ENCODE data around the gene NR2F2.

Gene NR2F2

GRCh38 chr15:96306321-96306720 lies 24.2 kb upstream of the NR2F2 start:
- H3K4me1 Mint-ChIP-seq, result no peaks in the 10 kb centered on the region
- DNase-seq (ENCODE audit: low spot score in 2 of 2), result no peak
- H3K27ac Mint-ChIP-seq (ENCODE audit: low read depth), result no peak overlapping the region
- no peak overlapping the region for H3K4me3 Mint-ChIP-seq
- H3K27me3 Mint-ChIP-seq, result peaks cover 14% of the 10 kb centered on the region
- H3K9me3 Mint-ChIP-seq, result no peaks in the 10 kb centered on the region
- ATAC-seq (replicated peaks; ENCODE audit: extremely low read depth, poor library complexity, severe bottlenecking), result no peak
- no peaks in the 10 kb centered on the region for H3K36me3 Mint-ChIP-seq (ENCODE audit: insufficient read depth)

- Mint-ChIP-seq H3K4me1 (no peaks in the 10 kb centered on the region), H3K27me3 (peaks cover 24% of the 10 kb centered on the region), H3K4me3 (no peak overlapping the region), H3K9me3 (no peaks in the 10 kb centered on the region), H3K27ac (ENCODE audit: low read depth) (no peak overlapping the region), H3K36me3 (ENCODE audit: insufficient read depth) (no peaks in the 10 kb centered on the region)
- DNase-seq (ENCODE audit: low spot score in 2 of 2) (no peak), ATAC-seq (replicated peaks; ENCODE audit: extremely low read depth, poor library complexity, severe bottlenecking) (no peak)
Measured at GRCh38 chr15:96307856-96308394, 22.6 kb upstream of the NR2F2 start.

- H3K9me3 Mint-ChIP-seq, result no peaks in the 10 kb centered on the region
- H3K4me1 Mint-ChIP-seq, result no peaks in the 10 kb centered on the region
- H3K36me3 Mint-ChIP-seq (ENCODE audit: insufficient read depth), result no peaks in the 10 kb centered on the region
- H3K27me3 Mint-ChIP-seq, result peaks cover 33% of the 10 kb centered on the region
- no peak for DNase-seq (ENCODE audit: low spot score in 2 of 2)
- no peak overlapping the region for H3K4me3 Mint-ChIP-seq
- ATAC-seq (replicated peaks; ENCODE audit: extremely low read depth, poor library complexity, severe bottlenecking), result no peak
- H3K27ac Mint-ChIP-seq (ENCODE audit: low read depth), result no peak overlapping the region
Measured at GRCh38 chr15:96309143-96309660, 21.3 kb upstream of the NR2F2 start.

- H3K27ac Mint-ChIP-seq (ENCODE audit: low read depth), result no peak overlapping the region
- H3K4me3 Mint-ChIP-seq, result no peak overlapping the region
- no peak for DNase-seq (ENCODE audit: low spot score in 2 of 2)
- H3K36me3 Mint-ChIP-seq (ENCODE audit: insufficient read depth), result no peaks in the 10 kb centered on the region
- ATAC-seq (replicated peaks; ENCODE audit: extremely low read depth, poor library complexity, severe bottlenecking), result no peak
- H3K9me3 Mint-ChIP-seq, result no peaks in the 10 kb centered on the region
- peaks cover 45% of the 10 kb centered on the region for H3K27me3 Mint-ChIP-seq
- no peaks in the 10 kb centered on the region for H3K4me1 Mint-ChIP-seq
Measured at GRCh38 chr15:96311256-96311955, 19.1 kb upstream of the NR2F2 start.

- no peak overlapping the region for H3K4me3 Mint-ChIP-seq
- no peaks in the 10 kb centered on the region for H3K4me1 Mint-ChIP-seq
- H3K27me3 Mint-ChIP-seq, result peaks cover 51% of the 10 kb centered on the region
- no peaks in the 10 kb centered on the region for H3K36me3 Mint-ChIP-seq (ENCODE audit: insufficient read depth)
- ATAC-seq (replicated peaks; ENCODE audit: extremely low read depth, poor library complexity, severe bottlenecking), result no peak
- no peak overlapping the region for H3K27ac Mint-ChIP-seq (ENCODE audit: low read depth)
- DNase-seq (ENCODE audit: low spot score in 2 of 2), result no peak
- H3K9me3 Mint-ChIP-seq, result no peaks in the 10 kb centered on the region
Measured at GRCh38 chr15:96311956-96312294, 18.6 kb upstream of the NR2F2 start.

- ATAC-seq (replicated peaks; ENCODE audit: extremely low read depth, poor library complexity, severe bottlenecking) (no peak), DNase-seq (ENCODE audit: low spot score in 2 of 2) (no peak)
- Mint-ChIP-seq H3K9me3 (no peaks in the 10 kb centered on the region), H3K27me3 (peaks cover 59% of the 10 kb centered on the region), H3K4me1 (no peaks in the 10 kb centered on the region), H3K27ac (ENCODE audit: low read depth) (no peak overlapping the region), H3K4me3 (no peak overlapping the region), H3K36me3 (ENCODE audit: insufficient read depth) (no peaks in the 10 kb centered on the region)
Measured at GRCh38 chr15:96312641-96313335, 17.7 kb upstream of the NR2F2 start.

GRCh38 chr15:96314518-96314917 lies 16.0 kb upstream of the NR2F2 start:
- no peaks in the 10 kb centered on the region for H3K36me3 Mint-ChIP-seq (ENCODE audit: insufficient read depth)
- ATAC-seq (replicated peaks; ENCODE audit: extremely low read depth, poor library complexity, severe bottlenecking) (no peak), DNase-seq (ENCODE audit: low spot score in 2 of 2) (no peak)
- H3K27me3 Mint-ChIP-seq, result peaks cover 63% of the 10 kb centered on the region
- H3K4me3 Mint-ChIP-seq, result no peak overlapping the region
- H3K27ac Mint-ChIP-seq (ENCODE audit: low read depth), result no peak overlapping the region
- no peaks in the 10 kb centered on the region for H3K9me3 Mint-ChIP-seq
- no peaks in the 10 kb centered on the region for H3K4me1 Mint-ChIP-seq

GRCh38 chr15:96314963-96315362 lies 15.5 kb upstream of the NR2F2 start:
- no peak for ATAC-seq (replicated peaks; ENCODE audit: extremely low read depth, poor library complexity, severe bottlenecking)

GRCh38 chr15:96316953-96317629 lies 13.4 kb upstream of the NR2F2 start:
- ATAC-seq (replicated peaks; ENCODE audit: extremely low read depth, poor library complexity, severe bottlenecking) (no peak), DNase-seq (ENCODE audit: low spot score in 2 of 2) (no peak)
- Mint-ChIP-seq H3K36me3 (ENCODE audit: insufficient read depth) (no peaks in the 10 kb centered on the region), H3K4me3 (no peak overlapping the region), H3K27ac (ENCODE audit: low read depth) (no peak overlapping the region), H3K4me1 (no peaks in the 10 kb centered on the region), H3K9me3 (no peaks in the 10 kb centered on the region), H3K27me3 (peaks cover 79% of the 10 kb centered on the region)

More at GRCh38 chr15:96314963-96315362, 15.5 kb upstream of the NR2F2 start:
- Mint-ChIP-seq H3K36me3 (ENCODE audit: insufficient read depth) (no peaks in the 10 kb centered on the region), H3K27ac (ENCODE audit: low read depth) (no peak overlapping the region), H3K4me1 (no peaks in the 10 kb centered on the region), H3K27me3 (peaks cover 63% of the 10 kb centered on the region), H3K9me3 (no peaks in the 10 kb centered on the region), H3K4me3 (no peak overlapping the region)
- no peak for DNase-seq (ENCODE audit: low spot score in 2 of 2)

GRCh38 chr15:96320107-96320506 lies 10.4 kb upstream of the NR2F2 start:
- H3K9me3 Mint-ChIP-seq, result no peaks in the 10 kb centered on the region
- no peak for ATAC-seq (replicated peaks; ENCODE audit: extremely low read depth, poor library complexity, severe bottlenecking)
- H3K27ac Mint-ChIP-seq (ENCODE audit: low read depth), result no peak overlapping the region
- DNase-seq (ENCODE audit: low spot score in 2 of 2), result no peak
- no peak overlapping the region for H3K4me3 Mint-ChIP-seq
- H3K27me3 Mint-ChIP-seq, result peaks cover 92% of the 10 kb centered on the region
- no peaks in the 10 kb centered on the region for H3K4me1 Mint-ChIP-seq
- no peaks in the 10 kb centered on the region for H3K36me3 Mint-ChIP-seq (ENCODE audit: insufficient read depth)

- H3K27me3 Mint-ChIP-seq, result peaks cover 92% of the 10 kb centered on the region
- H3K4me3 Mint-ChIP-seq, result no peak overlapping the region
- H3K4me1 Mint-ChIP-seq, result no peaks in the 10 kb centered on the region
- H3K36me3 Mint-ChIP-seq (ENCODE audit: insufficient read depth), result no peaks in the 10 kb centered on the region
- no peak overlapping the region for H3K27ac Mint-ChIP-seq (ENCODE audit: low read depth)
- no peak for ATAC-seq (replicated peaks; ENCODE audit: extremely low read depth, poor library complexity, severe bottlenecking)
- H3K9me3 Mint-ChIP-seq, result no peaks in the 10 kb centered on the region
- no peak for DNase-seq (ENCODE audit: low spot score in 2 of 2)
Measured at GRCh38 chr15:96320703-96321638, 9.5 kb upstream of the NR2F2 start.
